Measurements from ENCODE around the gene CARMIL1. TPM values are rescaled to one million over a fixed set of nuclear protein-coding genes. Genes with fewer than 3 reads are reported as not detected.

CARMIL1 gene
- total RNA-seq, 1 donor from 2014 or later, result 19.6 TPM

DNA sequence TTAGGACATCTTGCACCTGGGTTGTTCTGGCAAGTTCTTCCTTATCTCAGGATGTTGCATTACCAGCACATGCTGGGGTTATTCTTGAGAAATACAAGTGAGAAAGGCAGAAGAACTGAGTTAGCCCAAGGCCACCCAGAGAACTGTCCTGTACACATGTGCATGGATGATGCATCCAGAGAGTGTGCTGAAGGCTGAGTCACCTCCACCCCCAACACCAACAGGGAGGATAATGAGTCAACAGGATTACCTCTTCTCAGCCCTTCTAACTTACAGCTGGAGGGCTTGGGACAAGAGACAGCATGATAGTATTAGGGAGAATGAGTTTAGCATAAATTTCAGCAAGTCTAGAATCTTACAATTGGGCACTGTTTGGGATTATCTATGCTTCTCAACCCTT, 381.3 kb downstream of the CARMIL1 start:
- Histone ChIP-seq H3K4me1 (no peaks in the 10 kb centered on the region), H3K27ac (no peak overlapping the region), H3K9me3 (no peaks in the 10 kb centered on the region), H3K4me3 (no peak overlapping the region), H3K27me3 (no peaks in the 10 kb centered on the region), H3K36me3 (no peaks in the 10 kb centered on the region)
- TF ChIP-seq POLR2A (IDR thresholded peaks at IDR 0.05), result no peak
- no peak for TF ChIP-seq POLR2AphosphoS5 (IDR thresholded peaks at IDR 0.05; ENCODE audit: insufficient read depth in 1 of 2, low read depth in 1 of 2)
- no peak for TF ChIP-seq CTCF (IDR thresholded peaks at IDR 0.05)
- intact Hi-C loops (cut with DNase I), result no loop called here
- DNase-seq (ENCODE audit: extremely low spot score in 2 of 2), result no peak

DNA sequence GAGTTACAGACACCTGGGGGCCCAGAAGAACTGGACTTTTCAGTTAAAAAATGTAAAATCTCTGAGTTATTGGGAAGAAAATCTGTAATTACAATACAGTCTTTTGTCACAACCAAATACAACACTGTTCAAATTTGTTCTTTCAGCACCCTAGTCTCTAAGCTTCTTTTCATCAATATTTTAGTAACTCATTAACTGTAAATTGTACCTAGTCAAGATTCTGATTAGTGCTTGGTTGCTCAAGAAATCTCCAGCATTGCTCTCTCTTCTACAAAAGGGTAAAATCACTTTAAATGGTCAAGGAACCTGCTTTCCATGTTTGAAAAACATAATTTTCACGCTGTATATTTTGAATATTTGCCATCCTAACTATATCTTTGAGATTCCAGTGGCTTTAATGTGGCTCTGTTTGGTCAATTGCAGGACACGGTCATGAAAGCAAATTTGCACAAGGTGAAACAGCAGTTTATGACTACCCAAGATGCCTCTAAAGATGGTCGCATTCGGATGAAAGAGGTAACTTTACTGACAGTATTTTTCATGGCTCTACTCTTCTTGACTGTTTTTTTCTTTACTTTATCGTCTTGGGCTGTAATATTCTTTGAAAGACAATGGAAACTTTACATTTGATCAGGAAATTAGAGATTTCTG, 382.1 kb downstream of the CARMIL1 start:
- TF ChIP-seq POLR2A (IDR thresholded peaks at IDR 0.05) (no peak), CTCF (IDR thresholded peaks at IDR 0.05) (no peak), POLR2AphosphoS5 (IDR thresholded peaks at IDR 0.05; ENCODE audit: insufficient read depth in 1 of 2, low read depth in 1 of 2) (no peak)

GRCh38 chr6:25665455-25665854, 386.3 kb downstream of the CARMIL1 start:
- no peaks in the 10 kb centered on the region for H3K9me3 ChIP-seq
- H3K27me3 ChIP-seq, result no peaks in the 10 kb centered on the region
- no peaks in the 10 kb centered on the region for H3K4me1 ChIP-seq
- no peak overlapping the region for H3K27ac ChIP-seq
- H3K36me3 ChIP-seq, result no peaks in the 10 kb centered on the region
- intact Hi-C loops (cut with DNase I), result no loop called here
- no peak for TF ChIP-seq POLR2AphosphoS5 (IDR thresholded peaks at IDR 0.05; ENCODE audit: insufficient read depth in 1 of 2, low read depth in 1 of 2)
- no peak for TF ChIP-seq CTCF (IDR thresholded peaks at IDR 0.05)
- no peak for TF ChIP-seq POLR2A (IDR thresholded peaks at IDR 0.05)
- no peak for DNase-seq (ENCODE audit: extremely low spot score in 2 of 2)
- no peak overlapping the region for H3K4me3 ChIP-seq

More for the DNA sequence above, 382.1 kb downstream of the CARMIL1 start:
- intact Hi-C loops (cut with DNase I), result no loop called here
- no peak for DNase-seq (ENCODE audit: extremely low spot score in 2 of 2)
- Histone ChIP-seq H3K36me3 (no peaks in the 10 kb centered on the region), H3K27ac (no peak overlapping the region), H3K4me1 (no peaks in the 10 kb centered on the region), H3K9me3 (no peaks in the 10 kb centered on the region), H3K4me3 (no peak overlapping the region), H3K27me3 (no peaks in the 10 kb centered on the region)

DNA sequence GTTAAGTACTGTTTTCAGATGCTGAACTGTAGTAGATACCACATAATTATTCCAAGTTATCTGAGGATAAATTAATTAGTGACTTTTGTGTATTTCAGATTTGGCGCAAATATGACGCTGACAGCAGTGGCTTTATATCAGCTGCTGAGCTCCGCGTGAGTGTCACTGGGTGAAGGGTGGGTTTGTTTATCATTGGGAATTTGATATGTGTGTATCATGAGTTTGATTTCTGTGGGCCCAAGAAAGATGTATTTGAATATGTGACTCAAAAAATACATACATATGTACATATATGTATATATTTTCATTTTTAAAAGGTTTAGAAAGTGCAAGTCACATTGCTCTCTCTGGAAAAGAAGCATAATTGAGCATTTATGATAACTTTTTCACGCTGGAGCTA, 390.2 kb downstream of the CARMIL1 start:
- H3K27ac ChIP-seq, result no peak overlapping the region
- H3K27me3 ChIP-seq, result no peaks in the 10 kb centered on the region
- intact Hi-C loops (cut with DNase I), result no loop called here
- H3K4me1 ChIP-seq, result no peaks in the 10 kb centered on the region
- no peak overlapping the region for H3K4me3 ChIP-seq
- DNase-seq (ENCODE audit: extremely low spot score in 2 of 2), result no peak
- H3K9me3 ChIP-seq, result no peaks in the 10 kb centered on the region
- H3K36me3 ChIP-seq, result no peaks in the 10 kb centered on the region
- TF ChIP-seq POLR2A (IDR thresholded peaks at IDR 0.05) (no peak), POLR2AphosphoS5 (IDR thresholded peaks at IDR 0.05; ENCODE audit: insufficient read depth in 1 of 2, low read depth in 1 of 2) (no peak), CTCF (IDR thresholded peaks at IDR 0.05) (no peak)

Small RNAs within 50 kb of the gene (small RNA-seq; reads per million reads assigned to genes)
- not detected for gene RF00019
- gene RNU6-987P, result not detected
